Adipose tissue (tissue), 3 donors: ENCODE measurements around the gene TMEM236. TPM values are rescaled to one million over a fixed set of nuclear protein-coding genes. Genes with fewer than 3 reads are reported as not detected.
"Not testable (repeated sequence)": the region's sequence is repeated elsewhere in the genome, so short reads cannot be mapped to it uniquely, and the experiment has no call there.

ENCODE experiments used
- H3K27ac ChIP-seq: one replicate; pipeline ENCODE4 v1.5.1; 2013; ENCODE audit warnings: low read depth, low read length
- WGBS, 3 donors: extraction: QIAGEN DNeasy Blood & Tissue Kit; methylation state at CpG; one replicate each; pipeline ENCODE4 v1.1.7; 2013; 5-methylcytosine and 5-hydroxymethylcytosine counted together
- polyA plus RNA-seq, 3 donors: library from polyadenylated mRNA; stranded (reverse); fragments of 200-250 nt; gene quantifications; one replicate each; pipeline ENCODE4 v1.2.3, GENCODE V29; 2013
- donor health status: healthy with polysubstance abuse.
- donor health status: Bipolar disorder and iron deficiency.
- donor health status: healthy.

The TMEM236 gene, protein sequence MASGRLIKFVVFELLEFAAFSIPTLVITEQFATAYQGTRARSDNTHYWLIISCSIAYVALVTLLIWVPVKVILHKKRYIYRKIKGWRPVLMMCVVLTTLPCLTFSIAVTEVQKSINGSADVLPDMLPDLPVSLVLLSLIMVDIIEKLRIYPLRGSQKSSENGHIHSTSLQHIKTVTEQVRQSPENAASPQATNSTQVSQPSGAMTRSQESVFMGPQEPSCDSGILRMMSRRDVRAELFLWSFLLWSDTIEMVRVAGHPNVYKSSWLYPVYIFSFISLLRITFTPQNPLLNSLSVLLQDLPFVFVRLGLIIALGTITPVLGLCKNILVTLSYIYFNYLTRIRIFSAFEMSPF
- under 1 TPM; 0.13 to 0.79 (median 0.24) TPM for polyA plus RNA-seq

GRCh38 chr10:17751781-17752445 lies at the start of gene TMEM236:
TMEM236 (plus strand) TSS chr10:17752201; CDS start chr10:17752296, 95 bp downstream.
- no peak within 1 kb of the TSS for H3K27ac ChIP-seq
- 63 to 78% (median 73%) methylated on average over 9 of the region's 9 CpGs for WGBS, 3 donors

- WGBS, 3 donors: 95 to 99% (median 97%) methylated on average over 3 of the region's 3 CpGs
- no peak overlapping the region for H3K27ac ChIP-seq
Measured at GRCh38 chr10:17703706-17704105, 48.3 kb upstream of the TMEM236 start.

- 91 to 98% (median 97%) methylated on average over 10 of the region's 10 CpGs for WGBS, 3 donors
- H3K27ac ChIP-seq: no peak overlapping the region
Measured at GRCh38 chr10:17708821-17709220, 43.2 kb upstream of the TMEM236 start.

DNA sequence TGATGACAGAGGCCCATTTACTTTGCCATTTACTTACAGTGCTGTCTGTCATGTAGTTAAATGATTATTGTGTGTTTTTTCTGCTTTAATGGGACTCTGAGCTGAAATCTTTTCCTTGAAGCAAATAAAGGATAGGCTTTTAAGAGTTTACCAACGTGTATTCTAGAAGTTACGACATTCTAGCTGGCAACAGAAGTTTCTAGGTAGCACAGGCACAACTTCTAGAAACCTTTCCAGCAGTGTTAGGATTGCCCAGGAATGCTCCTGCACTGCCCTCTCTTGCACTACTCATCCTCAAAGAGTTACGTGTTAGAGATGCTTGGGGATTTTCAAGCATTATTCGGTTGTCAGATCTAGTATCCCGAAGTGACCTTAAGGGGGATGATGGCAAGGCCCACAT lies 42.5 kb upstream of the TMEM236 start:
- 77 to 89% (median 85%) methylated on average over 5 of the region's 5 CpGs for WGBS, 3 donors
- H3K27ac ChIP-seq: no peak overlapping the region

DNA sequence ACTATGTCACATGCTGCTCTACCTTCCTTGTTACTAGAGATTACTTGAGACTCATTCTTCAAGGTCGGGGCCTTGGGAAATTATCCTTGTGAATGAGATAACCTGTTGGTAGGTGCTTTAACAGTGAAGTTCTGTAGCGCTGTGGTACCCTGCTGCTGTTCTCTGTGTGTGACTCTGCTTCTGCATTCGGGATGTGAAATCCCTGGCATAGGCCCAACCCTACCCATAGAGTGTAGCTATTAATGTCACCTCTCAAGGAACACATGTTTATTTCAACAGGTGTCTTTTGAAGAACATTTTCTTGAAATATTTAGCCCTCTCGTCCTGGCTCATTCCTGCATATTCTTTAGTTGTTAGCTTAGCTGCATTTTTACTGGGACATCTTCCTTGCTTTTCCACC lies 41.8 kb upstream of the TMEM236 start:
- H3K27ac ChIP-seq: no peak overlapping the region
- 68 to 85% (median 82%) methylated on average over 4 of the region's 4 CpGs for WGBS, 3 donors

GRCh38 chr10:17712053-17712452 lies 39.9 kb upstream of the TMEM236 start:
- 96 to 97% (median 96%) methylated on average over 5 of the region's 5 CpGs for WGBS, 3 donors
- H3K27ac ChIP-seq: no peak overlapping the region

DNA sequence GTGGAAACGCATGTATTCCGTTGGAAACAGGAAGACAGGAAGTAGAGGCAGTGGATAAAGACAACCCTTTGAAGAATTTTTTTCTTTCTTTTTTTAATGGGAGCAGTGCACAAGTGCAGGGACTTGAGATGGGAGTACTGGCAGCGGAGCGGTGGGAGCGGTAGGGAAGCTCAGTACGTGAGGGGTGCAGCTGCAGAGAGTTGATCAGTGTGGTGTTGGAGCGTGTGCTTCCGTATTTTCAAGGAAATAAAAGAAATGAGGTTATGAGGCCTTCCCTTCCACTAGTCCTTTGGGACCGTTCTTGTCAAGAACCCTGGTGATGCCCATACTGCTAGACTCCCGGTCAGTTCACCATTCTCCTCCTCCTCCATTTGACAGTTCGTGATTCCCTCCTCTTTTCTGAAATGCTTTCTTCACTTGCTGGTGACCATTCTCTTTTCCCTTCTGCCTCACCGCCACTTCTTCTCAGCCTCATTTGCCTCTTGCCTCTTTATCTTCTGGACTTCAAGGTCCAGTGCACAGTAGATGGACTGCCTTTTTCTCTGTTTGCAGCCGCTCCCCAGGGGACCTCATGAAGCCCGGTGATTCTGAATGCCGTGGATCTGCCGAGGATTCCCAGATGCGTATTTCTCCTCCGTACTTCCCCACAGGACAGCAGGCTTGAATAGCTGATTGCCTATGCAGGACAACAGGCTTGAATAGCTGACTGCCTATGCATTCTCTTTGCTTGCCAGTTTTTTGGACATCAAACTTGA lies 39.1 kb upstream of the TMEM236 start:
- WGBS, 3 donors: 78 to 88% (median 85%) methylated on average over 18 of the region's 18 CpGs
- no peak overlapping the region for H3K27ac ChIP-seq

GRCh38 chr10:17713758-17714157 lies 38.2 kb upstream of the TMEM236 start:
- WGBS, 3 donors: 96 to 98% (median 96%) methylated on average over 10 of the region's 10 CpGs
- no peak overlapping the region for H3K27ac ChIP-seq

- H3K27ac ChIP-seq: no peak overlapping the region
- WGBS, 3 donors: 74 to 98% (median 96%) methylated on average over 4 of the region's 4 CpGs
Measured at GRCh38 chr10:17716161-17716560, 35.8 kb upstream of the TMEM236 start.

DNA sequence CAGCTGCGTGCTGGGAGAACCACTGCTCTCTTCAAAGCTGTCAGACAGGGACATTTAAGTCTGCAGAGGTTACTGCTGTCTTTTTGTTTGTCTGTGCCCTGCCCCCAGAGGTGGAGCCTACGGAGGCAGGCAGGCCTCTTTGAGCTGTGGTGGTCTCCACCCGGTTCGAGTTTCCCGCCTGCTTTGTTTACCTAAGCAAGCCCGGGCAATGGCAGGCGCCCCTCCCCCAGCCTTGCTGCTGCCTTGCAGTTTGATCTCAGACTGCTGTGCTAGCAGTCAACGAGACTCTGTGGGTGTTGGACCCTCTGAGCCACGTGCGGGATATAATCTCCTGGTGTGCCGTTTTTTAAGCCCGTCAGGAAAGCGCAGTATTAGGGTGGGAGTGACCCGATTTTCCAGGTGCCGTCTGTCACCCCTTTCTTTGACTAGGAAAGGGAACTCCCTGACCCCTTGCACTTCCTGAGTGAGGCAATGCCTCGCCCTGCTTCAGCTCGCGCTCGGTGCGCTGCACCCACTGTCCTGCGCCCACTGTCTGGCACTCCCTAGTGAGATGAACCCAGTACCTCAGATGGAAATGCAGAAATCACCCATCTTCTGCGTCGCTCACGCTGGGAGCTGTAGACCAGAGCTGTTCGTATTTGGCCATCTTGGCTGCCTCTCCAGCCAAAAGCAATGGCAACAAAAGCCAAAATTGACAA lies 29.5 kb upstream of the TMEM236 start:
- WGBS, 3 donors: 95 to 98% (median 95%) methylated on average over 22 to 24 of the region's 25 CpGs
- not testable (repeated sequence) for H3K27ac ChIP-seq

DNA sequence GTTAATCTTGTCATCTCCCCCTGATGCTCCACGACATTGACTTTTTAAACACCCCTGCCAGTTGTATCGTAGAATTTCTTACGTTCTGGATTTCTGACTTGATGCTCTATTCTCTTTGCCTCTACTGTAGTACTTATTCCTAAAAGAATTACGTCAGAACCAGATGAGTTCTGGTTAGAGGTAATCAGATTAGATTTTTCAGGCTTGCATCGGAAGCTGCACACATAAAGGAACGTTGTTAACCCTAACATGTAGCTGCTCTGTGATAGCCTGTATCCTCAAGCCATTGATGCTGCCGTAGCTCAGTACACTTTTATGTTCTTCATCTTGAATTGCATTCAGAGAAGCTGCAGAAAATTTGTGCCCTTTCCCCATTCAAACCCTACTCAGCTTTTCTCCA lies 26.3 kb upstream of the TMEM236 start:
- H3K27ac ChIP-seq: no peak overlapping the region
- WGBS, 3 donors: 73 to 90% (median 75%) methylated on average over 7 of the region's 7 CpGs

- H3K27ac ChIP-seq: no peak overlapping the region
- WGBS, 3 donors: 88 to 91% (median 89%) methylated on average over 6 of the region's 6 CpGs
Measured at GRCh38 chr10:17729630-17730029, 22.4 kb upstream of the TMEM236 start.

DNA sequence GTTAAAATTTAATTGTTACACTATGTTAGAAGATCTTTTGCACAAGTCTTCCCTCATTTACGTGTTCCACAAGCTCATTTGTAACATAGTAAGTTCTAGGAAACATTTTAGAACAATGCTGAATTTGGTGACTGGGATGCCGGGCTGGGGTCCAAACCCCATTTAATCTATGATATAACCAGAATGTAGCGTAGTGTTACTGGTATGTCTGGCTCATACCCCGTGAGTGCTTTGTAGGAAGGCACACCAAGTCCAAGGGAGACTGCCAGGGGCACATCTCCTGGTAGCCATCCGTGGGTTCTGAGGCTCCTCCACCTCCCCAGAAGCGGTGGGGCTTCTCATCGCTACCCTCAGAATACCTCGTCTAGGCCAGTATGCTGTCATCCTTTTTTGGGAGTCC lies 21.3 kb upstream of the TMEM236 start:
- WGBS, 3 donors: 84 to 88% (median 86%) methylated on average over 8 of the region's 8 CpGs
- no peak overlapping the region for H3K27ac ChIP-seq

- no peak overlapping the region for H3K27ac ChIP-seq
- 58 to 69% (median 58%) methylated on average over 4 of the region's 4 CpGs for WGBS, 3 donors
Measured at GRCh38 chr10:17731331-17732020, 20.5 kb upstream of the TMEM236 start.

DNA sequence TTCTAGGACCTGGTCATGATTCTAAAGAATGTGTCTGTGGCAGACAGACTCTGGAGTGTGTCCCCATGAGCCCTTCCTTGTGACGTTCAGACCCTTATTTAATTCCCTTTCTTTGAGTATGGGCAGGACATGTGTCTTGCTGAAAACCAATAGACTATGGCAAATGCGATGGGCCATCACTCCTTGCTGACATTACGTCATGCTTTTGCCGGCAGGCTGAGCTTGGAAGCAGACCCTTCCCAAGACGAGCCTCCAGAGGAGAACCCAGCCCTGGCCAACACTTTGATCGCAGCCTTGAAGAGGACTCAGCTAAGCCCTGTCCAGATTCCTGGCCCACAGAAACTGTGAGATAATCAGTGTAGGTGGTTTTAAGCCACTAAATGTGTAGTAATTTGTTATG lies 18.4 kb upstream of the TMEM236 start:
- 90 to 95% (median 92%) methylated on average over 6 of the region's 6 CpGs for WGBS, 3 donors
- no peak overlapping the region for H3K27ac ChIP-seq

- 71 to 88% (median 86%) methylated on average over 9 of the region's 9 CpGs for WGBS, 3 donors
- H3K27ac ChIP-seq: no peak overlapping the region
Measured at GRCh38 chr10:17734432-17735080, 17.4 kb upstream of the TMEM236 start.

- 43 to 75% (median 68%) methylated on average over 15 of the region's 15 CpGs for WGBS, 3 donors
- H3K27ac ChIP-seq: no peak overlapping the region
Measured at GRCh38 chr10:17735166-17735941, 16.6 kb upstream of the TMEM236 start.
